GM12878 (cell line): ENCODE measurements around the gene MYO3B. TPM values are rescaled to one million over a fixed set of nuclear protein-coding genes. Genes with fewer than 3 reads are reported as not detected.

Experiments used
- ATAC-seq: fragments of 200-7000 bp; cut with Tn5 transposase; 3 replicates; pipeline ENCODE4 v1.9.1; 2020; ENCODE audit warnings: mild to moderate bottlenecking, moderate library complexity
- BruUV-seq: library from RNA; stranded (reverse); fragments of 400-500 nt; replicated peaks from 2 replicates; lab custom pipeline; 2021; lab: Mats Ljungman, UMichigan
- CTCF ChIA-PET: fragments of 300-600 bp; sonication (Branson Sonifier 250); formaldehyde crosslinking; extraction: SDS; loops from one replicate; lab custom pipeline; 2021; ENCODE audit warnings: inconsistent platforms; lab: Yijun Ruan, JAX
- POLR2A ChIA-PET: fragments of 350-600 bp; formaldehyde crosslinking; extraction: SDS; loops from one replicate; lab custom pipeline; 2021; ENCODE audit warnings: inconsistent platforms; lab: Charles Lee
- RAD21 ChIA-PET: fragments of 300-600 bp; sonication (Branson Sonifier 250); formaldehyde crosslinking; loops from one replicate; lab custom pipeline; 2023; ENCODE audit warnings: antibody characterized with exemption; ENCODE audit not compliant: unreplicated experiment; lab: Charles Lee
- SMC1A ChIA-PET: fragments of 300-600 bp; sonication (Branson Sonifier 250); formaldehyde crosslinking; loops from one replicate; lab custom pipeline; 2023; ENCODE audit not compliant: unreplicated experiment, uncharacterized antibody; lab: Charles Lee
- DNase-seq: peaks from one replicate; pipeline ENCODE4 v3.0.0-alpha.2; 2011; ENCODE audit warnings: low read depth, low spot score
- FAIRE-seq: peaks from 3 replicates; lab custom pipeline; 2011; peaks lifted over from hg19 to GRCh38; lab: Jason Lieb, UNC
- H2AFZ ChIP-seq: 2 replicates; pipeline ENCODE4 v1.6.0; 2011; ENCODE audit warnings: low read depth, low read length, control low read depth; ENCODE audit not compliant: control insufficient read depth
- H3K27ac ChIP-seq: 2 replicates; pipeline ENCODE4 v1.5.1; 2011; ENCODE audit warnings: control low read depth; ENCODE audit not compliant: control insufficient read depth, insufficient read depth
- H3K27me3 ChIP-seq, 2 experiments: replicated peaks in 1 of 2; 2 replicates each; pipeline versions ENCODE4 v1.6.0 to v1.6.1; 2011; ENCODE audit warnings: low read length in 1 of 2; ENCODE audit not compliant: control insufficient read depth in 2 of 2, insufficient read depth in 2 of 2
- H3K36me3 ChIP-seq, 2 experiments: 2 replicates each; pipeline ENCODE4 v1.5.1; 2011; ENCODE audit warnings: low read length in 1 of 2; ENCODE audit not compliant: control insufficient read depth in 2 of 2, insufficient read depth in 2 of 2
- H3K4me1 ChIP-seq: 2 replicates; pipeline ENCODE4 v1.6.1; 2011; ENCODE audit warnings: mild to moderate bottlenecking, low read length, moderate library complexity, mixed read lengths; ENCODE audit not compliant: control insufficient read depth, insufficient read depth
- H3K4me2 ChIP-seq: 2 replicates; pipeline ENCODE4 v1.6.0; 2011; ENCODE audit warnings: control low read depth; ENCODE audit not compliant: control insufficient read depth, insufficient read depth
- H3K4me3 ChIP-seq: fragments of 200-600 bp; sonication (generic); 2 replicates; pipeline ENCODE4 v1.5.1; 2016
- H3K79me2 ChIP-seq: 2 replicates; pipeline ENCODE4 v1.6.0; 2011; ENCODE audit warnings: low read length; ENCODE audit not compliant: control insufficient read depth, insufficient read depth
- H3K9ac ChIP-seq: 2 replicates; pipeline ENCODE4 v1.8.0; 2011; ENCODE audit warnings: low read length, control low read depth, mixed read lengths; ENCODE audit not compliant: control insufficient read depth, insufficient read depth
- H3K9me3 ChIP-seq: replicated peaks from 3 replicates; pipeline ENCODE4 v1.5.1; 2011; ENCODE audit warnings: mild to moderate bottlenecking, low read length; ENCODE audit not compliant: control insufficient read depth, insufficient read depth
- H4K20me1 ChIP-seq: 2 replicates; pipeline ENCODE4 v1.6.0; 2011; ENCODE audit not compliant: control insufficient read depth, insufficient read depth
- ATF2 ChIP-seq: IDR thresholded peaks from 2 replicates; pipeline ENCODE4 v1.6.1; 2012; ENCODE audit warnings: low read length, inconsistent platforms
- BRCA1 ChIP-seq: IDR thresholded peaks from 2 replicates; pipeline ENCODE4 v1.6.1; 2011; ENCODE audit warnings: low read depth, low read length, improper control_type of control experiment
- CBX3 ChIP-seq: fragments of 200-600 bp; sonication (generic); IDR thresholded peaks from 2 replicates; pipeline ENCODE4 v1.6.1; 2016; ENCODE audit warnings: low read depth, borderline replicate concordance
- E2F4 ChIP-seq: IDR thresholded peaks from 2 replicates; pipeline ENCODE4 v1.6.1; 2012; ENCODE audit warnings: low read depth, low read length, improper control_type of control experiment
- EGR1 ChIP-seq, 2 experiments: IDR thresholded peaks; 1 replicate in 1 of 2; 2 replicates in 1 of 2; pipeline ENCODE4 v1.6.1; 2011 to 2012; ENCODE audit warnings: low read depth in 2 of 2, low read length in 2 of 2, borderline replicate concordance in 1 of 2, mild to moderate bottlenecking in 1 of 2, moderate library complexity in 1 of 2
- HDAC2 ChIP-seq: fragments of 200-600 bp; sonication (generic); IDR thresholded peaks from 2 replicates; pipeline ENCODE4 v1.6.1; 2017
- HDAC6 ChIP-seq: fragments of 200-600 bp; sonication (generic); IDR thresholded peaks from one replicate; pipeline ENCODE4 v1.8.0; 2017; ENCODE audit warnings: antibody characterized with exemption; ENCODE audit not compliant: unreplicated experiment
- IRF3 ChIP-seq: fragments of 450-650 bp; IDR thresholded peaks from 2 replicates; pipeline ENCODE4 v1.6.1; 2014; ENCODE audit warnings: mild to moderate bottlenecking
- KDM1A ChIP-seq: fragments of 200-600 bp; sonication (generic); IDR thresholded peaks from 2 replicates; pipeline ENCODE4 v1.6.1; 2016; ENCODE audit warnings: borderline replicate concordance
- KLF5 ChIP-seq: fragments of 450-650 bp; IDR thresholded peaks from 2 replicates; pipeline ENCODE4 v1.6.1; 2014; ENCODE audit warnings: mild to moderate bottlenecking; ENCODE audit not compliant: partially characterized antibody
- LARP7 ChIP-seq: fragments of 450-650 bp; IDR thresholded peaks from 2 replicates; pipeline ENCODE4 v1.6.1; 2017; ENCODE audit warnings: mild to moderate bottlenecking
- NKRF ChIP-seq: fragments of 450-650 bp; conservative IDR thresholded peaks from 2 replicates; pipeline ENCODE4 v1.6.1; 2017; ENCODE audit warnings: mild to moderate bottlenecking, moderate library complexity
- SMARCA5 ChIP-seq: fragments of 450-650 bp; IDR thresholded peaks from 2 replicates; pipeline ENCODE4 v1.6.1; 2017; ENCODE audit warnings: mild to moderate bottlenecking
- SUPT20H ChIP-seq: IDR thresholded peaks from 2 replicates; pipeline ENCODE4 v1.6.1; 2011; ENCODE audit warnings: low read depth, mild to moderate bottlenecking, low read length, moderate library complexity, borderline replicate concordance; ENCODE audit not compliant: control insufficient read depth
- SUZ12 ChIP-seq: fragments of 200-600 bp; sonication (generic); IDR thresholded peaks from one replicate; pipeline ENCODE4 v1.6.1; 2018; ENCODE audit warnings: antibody characterized with exemption, mild to moderate bottlenecking; ENCODE audit not compliant: unreplicated experiment
- TAF1 ChIP-seq: IDR thresholded peaks from 2 replicates; pipeline ENCODE4 v1.6.1; 2011; ENCODE audit warnings: mild to moderate bottlenecking, low read depth, low read length, borderline replicate concordance
- TBL1XR1 ChIP-seq: IDR thresholded peaks from 2 replicates; pipeline ENCODE4 v1.6.1; 2012; ENCODE audit warnings: low read depth, low read length, improper control_type of control experiment
- TCF7 ChIP-seq: IDR thresholded peaks from 2 replicates; pipeline ENCODE4 v1.6.1; 2014; ENCODE audit warnings: antibody characterized with exemption, borderline replicate concordance
- YBX1 ChIP-seq: fragments of 450-650 bp; IDR thresholded peaks from 2 replicates; pipeline ENCODE4 v1.6.1; 2016; ENCODE audit warnings: antibody characterized with exemption
- WGBS: methylation state at CpG from one replicate; pipeline ENCODE4 v1.1.6; 2016; ENCODE audit warnings: low lambda C conversion rate; ENCODE audit not compliant: insufficient replicate concordance, insufficient coverage; ENCODE audit errors: missing lambda C conversion rate; 5-methylcytosine and 5-hydroxymethylcytosine counted together
- in situ Hi-C: fragments of 300-500 bp; cut with MboI; formaldehyde crosslinking; loops from 9 replicates; pipeline ENCODE4 v1.14.3; 2018; ENCODE audit warnings: mixed read lengths
- intact Hi-C: fragments of 100-400 bp; cut with micrococcal nuclease; formaldehyde crosslinking; loops from one replicate; pipeline ENCODE4 v1.14.2; 2022; ENCODE audit not compliant: unreplicated experiment
- polyA plus RNA-seq, 11 experiments: library from polyadenylated mRNA; depleted of rRNA in 4 of 11; unstranded in 6 of 11; stranded (reverse) in 5 of 11; fragments of >200 nt; fragmentation: Nextera tagmentation in 4 of 11; fragmentation: Illumina TruSeq in 1 of 11; extraction: Ambion mirVana in 4 of 11; extraction: Trizol in 1 of 11; gene quantifications; 1 replicate in 1 of 11; 2 replicates in 10 of 11; pipeline versions ENCODE4 v1.2.1 to v1.2.3, GENCODE V29; 2011 to 2016; ENCODE audit warnings: inconsistent platforms in 2 of 11, missing spikeins in 2 of 11, low read depth in 1 of 11
- total RNA-seq, 4 experiments: library from RNA; depleted of rRNA in 3 of 4; stranded (reverse); fragments of >200 nt in 3 of 4; fragmentation: Illumina TruSeq in 1 of 4; extraction: Trizol in 1 of 4; gene quantifications; 2 replicates each; pipeline versions ENCODE4 v1.2.1 to v1.2.3, GENCODE V29; 2013 to 2021

MYO3B gene
- total and polyA plus RNA-seq, 10 of the 15 experiments (the other 5 are each of a cell fraction or from before 2014, with no cell fraction given): 1.1 to 7.1 (median 2.1) TPM

- H3K9ac ChIP-seq: no peak overlapping the region
- intact Hi-C loops: no loop called here
- H3K27me3 ChIP-seq: no peaks in the 10 kb centered on the region
- DNase-seq: no peak
- no peak for ATAC-seq
- H3K4me2 ChIP-seq: no peak overlapping the region
- H3K36me3 ChIP-seq: no peaks in the 10 kb centered on the region
- in situ Hi-C loops: no loop called here
- TF ChIP-seq KLF5: no peak
- no peak for TF ChIP-seq TCF7
- no peak for TF ChIP-seq LARP7
- no peak for TF ChIP-seq ATF2
- TF ChIP-seq KDM1A: no peak
- no peak for TF ChIP-seq E2F4
- no peak for TF ChIP-seq TAF1
- TF ChIP-seq SUZ12: no peak
- TF ChIP-seq IRF3: no peak
- TF ChIP-seq EGR1 (IDR thresholded peaks at IDR 0.05; ENCODE audit: borderline replicate concordance in 1 of 2, low read depth in 2 of 2, low read length in 2 of 2): no peak
- no peak for TF ChIP-seq YBX1
- TF ChIP-seq BRCA1: no peak
- TF ChIP-seq CBX3: no peak
- TF ChIP-seq SMARCA5: no peak
- TF ChIP-seq SUPT20H: no peak
- TF ChIP-seq HDAC2: no peak
- TF ChIP-seq NKRF: no peak
- TF ChIP-seq TBL1XR1: no peak
- TF ChIP-seq HDAC6: no peak
- no peaks in the 10 kb centered on the region for H3K4me1 ChIP-seq
- no peaks in the 10 kb centered on the region for H4K20me1 ChIP-seq
- WGBS: 35% methylated on average over 2 of the region's 2 CpGs
- no peaks in the 10 kb centered on the region for H3K79me2 ChIP-seq
- POLR2A ChIA-PET: no interaction called here
- no peak for FAIRE-seq
- no TSS peak for BruUV-seq
- H3K9me3 ChIP-seq: no peaks in the 10 kb centered on the region
- no peak overlapping the region for H3K4me3 ChIP-seq
- H3K27ac ChIP-seq: no peak overlapping the region
- RAD21 ChIA-PET: interaction anchor here (1.0 kb wide), 1 partner anchor 30 kb away, joined by 3 read pairs; no protein-coding TSS in a partner anchor
- CTCF ChIA-PET: interaction anchor here (0.7 kb wide), 1 partner anchor 319 kb away, joined by 3 read pairs; no protein-coding TSS in a partner anchor
- H2AFZ ChIP-seq: no peak overlapping the region
- SMC1A ChIA-PET: interaction anchor here (0.5 to 1.2 kb wide), 5 partner anchors 12 to 624 kb away, joined by 3 to 5 read pairs (median 4); no protein-coding TSS in a partner anchor
Observed at GRCh38 chr2:170277951-170278350, 100.0 kb downstream of the MYO3B start.
